ENCODE results near the gene ZBED2.
A peak's percentile ranks its signal among the peaks of the same experiment; 100 is the strongest.
"Not testable (repeated sequence)": the region's sequence is repeated elsewhere in the genome, so short reads cannot be mapped to it uniquely, and the experiment has no call there.

Gene ZBED2

DNA sequence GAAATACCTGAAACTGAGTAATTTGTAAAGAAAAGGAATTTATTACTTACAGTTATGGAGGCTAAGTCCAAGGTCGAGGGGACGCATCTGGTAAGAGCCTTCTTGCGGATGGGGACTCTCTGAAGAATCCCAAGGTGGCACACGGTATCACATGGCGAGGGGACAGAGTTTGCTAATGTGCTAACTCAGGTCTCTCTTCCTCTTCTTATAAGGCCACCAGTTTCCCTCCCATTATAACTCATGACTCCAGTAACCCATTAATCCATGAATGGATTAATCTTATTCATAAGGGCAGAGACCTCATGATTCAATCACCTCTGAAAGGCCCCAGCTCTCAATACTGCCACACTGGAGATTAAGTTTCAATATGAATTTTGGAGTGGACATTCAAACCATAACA is 15.7 kb downstream of the ZBED2 start:
- H3K4me3 Mint-ChIP-seq = no peak overlapping the region
- no peaks in the 10 kb centered on the region for H3K9me3 Mint-ChIP-seq
- peaks cover 25 to 39% of the 10 kb centered on the region in 2 donors for H3K4me1 Mint-ChIP-seq (ENCODE audit: low read depth in 2 of 2)
- H3K27ac Mint-ChIP-seq = peak overlapping the region; percentile 52 to 84
- DNase-seq (no peak), ATAC-seq (replicated peaks) (no peak)
- peaks cover 34% of the 10 kb centered on the region for H3K36me3 Mint-ChIP-seq (ENCODE audit: insufficient read depth)
- no peaks in the 10 kb centered on the region for H3K27me3 Mint-ChIP-seq

DNA sequence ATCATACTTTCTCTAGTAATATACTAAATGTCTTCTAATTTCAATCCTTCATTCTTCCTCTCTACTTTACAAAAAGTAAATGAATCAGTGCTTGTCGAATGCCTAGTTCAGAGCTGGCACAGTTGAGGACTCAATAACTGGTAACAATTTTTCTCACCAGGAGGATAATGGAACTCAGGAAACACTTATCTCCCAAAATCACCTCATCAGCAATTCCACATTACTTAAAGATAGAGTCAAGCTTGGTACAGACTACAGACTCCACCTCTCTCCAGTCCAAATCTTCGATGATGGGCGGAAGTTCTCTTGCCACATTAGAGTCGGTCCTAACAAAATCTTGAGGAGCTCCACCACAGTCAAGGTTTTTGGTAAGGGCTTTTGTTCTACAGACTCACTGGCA is 16.3 kb downstream of the ZBED2 start:
- ATAC-seq (replicated peaks) (no peak), DNase-seq (no peak)
- H3K36me3 Mint-ChIP-seq (ENCODE audit: insufficient read depth) = peaks cover 32% of the 10 kb centered on the region
- H3K4me1 Mint-ChIP-seq (ENCODE audit: low read depth in 2 of 2) = peaks cover 22 to 39% of the 10 kb centered on the region in 2 donors
- H3K27ac Mint-ChIP-seq = peak overlapping the region; percentile 52 to 66
- no peaks in the 10 kb centered on the region for H3K9me3 Mint-ChIP-seq
- no peak overlapping the region for H3K4me3 Mint-ChIP-seq
- H3K27me3 Mint-ChIP-seq = no peaks in the 10 kb centered on the region

DNA sequence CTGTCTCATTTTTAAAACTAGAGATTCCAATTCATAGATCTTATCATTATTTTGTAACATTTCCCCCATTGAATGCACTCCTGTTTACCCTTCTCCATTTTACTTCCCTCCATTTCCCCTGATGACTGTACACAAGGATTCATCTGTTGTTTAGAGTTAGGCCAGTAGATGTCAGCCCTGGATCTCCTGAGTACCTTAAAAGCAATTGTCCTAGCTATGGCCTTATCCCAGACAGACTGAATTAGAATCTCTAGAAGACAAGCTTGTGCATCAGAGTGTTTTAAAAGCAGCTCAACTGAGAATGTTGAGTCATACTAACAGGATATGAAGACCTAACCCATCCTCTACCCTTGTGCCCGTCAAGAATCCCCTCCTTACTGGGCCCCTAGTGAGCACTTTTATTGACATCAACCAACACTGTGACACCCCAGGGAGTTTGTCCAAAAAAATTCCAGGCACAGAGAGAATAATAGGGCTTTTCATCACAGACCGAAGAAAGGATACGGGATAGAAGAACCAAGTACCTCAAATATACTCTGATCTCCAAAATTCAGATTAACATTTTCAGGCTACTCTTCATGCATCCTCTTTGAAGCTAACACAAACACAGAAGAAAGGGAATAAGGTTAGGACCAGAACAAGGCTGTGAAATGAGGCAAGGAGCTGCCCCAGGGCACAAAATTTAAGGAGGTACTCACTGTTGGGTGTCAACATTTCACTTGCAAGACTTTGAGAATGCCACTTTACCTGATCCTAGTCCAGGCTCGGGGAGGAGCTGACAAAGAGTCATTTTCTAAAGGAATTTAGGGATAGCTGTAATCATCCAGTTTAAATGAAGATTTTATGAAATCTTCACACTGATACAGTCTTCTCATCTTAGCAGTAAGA is 17.1 kb downstream of the ZBED2 start:
- Mint-ChIP-seq H3K27me3 (no peaks in the 10 kb centered on the region), H3K36me3 (ENCODE audit: insufficient read depth) (peaks cover 24% of the 10 kb centered on the region), H3K9me3 (no peaks in the 10 kb centered on the region), H3K4me3 (no peak overlapping the region), H3K27ac (peak overlapping the region; percentile 19 to 66), H3K4me1 (ENCODE audit: low read depth in 2 of 2) (peaks cover 22 to 43% of the 10 kb centered on the region in 2 donors)
- ATAC-seq (replicated peaks) (peak; percentile 94), DNase-seq (peak in 1 of 3 experiments; percentile 13)

DNA sequence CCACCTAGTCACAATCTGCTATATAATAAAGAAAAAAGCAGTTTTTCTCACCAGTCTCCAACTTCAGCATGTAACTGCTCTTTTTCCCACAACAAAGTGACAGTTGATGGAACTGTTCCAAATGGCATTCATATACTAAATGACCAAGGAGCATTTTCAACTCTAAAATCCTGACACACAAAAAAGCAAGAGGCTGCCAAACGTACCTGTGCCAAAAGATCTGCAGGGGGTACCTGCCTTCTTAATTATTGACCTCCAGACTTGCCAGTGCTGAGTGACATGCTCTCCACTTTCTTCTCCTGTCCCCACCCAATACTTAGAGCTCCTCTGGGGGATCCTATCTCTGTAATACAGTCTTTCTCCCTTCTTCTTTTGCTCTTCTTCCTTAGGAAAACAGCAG is 18.0 kb downstream of the ZBED2 start:
- Mint-ChIP-seq H3K9me3 (no peaks in the 10 kb centered on the region), H3K4me3 (no peak overlapping the region), H3K27ac (peak overlapping the region; percentile 19 to 66), H3K27me3 (no peaks in the 10 kb centered on the region), H3K36me3 (ENCODE audit: insufficient read depth) (peaks cover 31% of the 10 kb centered on the region), H3K4me1 (ENCODE audit: low read depth in 2 of 2) (peaks cover 27 to 47% of the 10 kb centered on the region in 2 donors)
- ATAC-seq (replicated peaks) = no peak
- DNase-seq = no peak

DNA sequence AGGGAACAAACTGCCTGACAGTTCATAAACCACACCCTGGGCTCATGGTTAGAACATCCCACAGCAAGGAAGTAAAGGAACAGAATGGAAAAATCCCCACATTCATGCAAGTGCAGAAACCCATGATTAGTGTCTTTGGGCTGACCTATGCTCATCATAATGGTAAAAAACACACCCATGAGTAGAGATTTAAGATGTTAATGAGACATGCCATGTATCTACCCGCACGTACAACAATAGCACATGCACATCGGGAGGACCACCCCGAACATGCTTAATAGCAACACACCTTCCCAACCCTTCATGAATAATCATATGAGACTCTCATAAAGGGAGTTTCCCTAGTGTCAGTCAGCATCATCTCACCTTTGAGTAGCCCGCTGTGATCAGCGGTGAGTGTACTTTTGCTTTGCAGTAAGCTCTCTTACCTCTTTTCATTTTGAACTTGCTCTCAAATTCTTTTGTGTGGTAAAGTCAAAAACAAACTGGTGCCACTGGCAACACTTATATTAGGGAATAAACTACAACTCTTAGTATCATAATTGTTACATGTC is 23.2 kb downstream of the ZBED2 start:
- Mint-ChIP-seq H3K4me3 (peak overlapping the region in 1 of 2 donors; percentile 9), H3K27ac (peak overlapping the region; percentile 39 to 66), H3K9me3 (no peaks in the 10 kb centered on the region), H3K4me1 (ENCODE audit: low read depth in 2 of 2) (peaks cover 29 to 50% of the 10 kb centered on the region in 2 donors), H3K27me3 (no peaks in the 10 kb centered on the region), H3K36me3 (ENCODE audit: insufficient read depth) (peaks cover 30% of the 10 kb centered on the region)
- peak; percentile 96 for ATAC-seq (replicated peaks)
- DNase-seq = peak in 2 of 3 experiments; percentile 6 to 31

DNA sequence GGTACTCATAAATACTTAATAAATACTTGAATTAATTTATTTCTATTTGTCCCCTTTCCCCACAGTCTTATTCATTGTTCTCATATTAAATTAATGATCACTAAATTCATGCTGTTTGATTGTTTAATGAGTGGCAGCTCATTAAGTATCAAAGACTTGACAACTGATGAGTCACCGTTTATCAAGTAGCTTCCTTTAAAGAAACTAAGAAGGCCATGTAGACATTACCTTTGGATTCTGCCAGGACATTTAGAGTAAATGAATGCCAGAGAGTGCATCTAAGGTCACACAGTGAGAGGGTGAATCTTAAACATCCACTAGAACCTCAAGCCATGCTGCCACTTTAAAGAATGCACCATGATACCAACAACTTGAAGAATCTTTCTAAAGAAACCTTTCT is 23.9 kb downstream of the ZBED2 start:
- H3K36me3 Mint-ChIP-seq (ENCODE audit: insufficient read depth) = peaks cover 27% of the 10 kb centered on the region
- no peak for DNase-seq
- peaks cover 31 to 51% of the 10 kb centered on the region in 2 donors for H3K4me1 Mint-ChIP-seq (ENCODE audit: low read depth in 2 of 2)
- ATAC-seq (replicated peaks) = no peak
- no peaks in the 10 kb centered on the region for H3K9me3 Mint-ChIP-seq
- H3K27ac Mint-ChIP-seq = peak overlapping the region; percentile 62 to 66
- no peak overlapping the region for H3K4me3 Mint-ChIP-seq
- H3K27me3 Mint-ChIP-seq = no peaks in the 10 kb centered on the region

DNA sequence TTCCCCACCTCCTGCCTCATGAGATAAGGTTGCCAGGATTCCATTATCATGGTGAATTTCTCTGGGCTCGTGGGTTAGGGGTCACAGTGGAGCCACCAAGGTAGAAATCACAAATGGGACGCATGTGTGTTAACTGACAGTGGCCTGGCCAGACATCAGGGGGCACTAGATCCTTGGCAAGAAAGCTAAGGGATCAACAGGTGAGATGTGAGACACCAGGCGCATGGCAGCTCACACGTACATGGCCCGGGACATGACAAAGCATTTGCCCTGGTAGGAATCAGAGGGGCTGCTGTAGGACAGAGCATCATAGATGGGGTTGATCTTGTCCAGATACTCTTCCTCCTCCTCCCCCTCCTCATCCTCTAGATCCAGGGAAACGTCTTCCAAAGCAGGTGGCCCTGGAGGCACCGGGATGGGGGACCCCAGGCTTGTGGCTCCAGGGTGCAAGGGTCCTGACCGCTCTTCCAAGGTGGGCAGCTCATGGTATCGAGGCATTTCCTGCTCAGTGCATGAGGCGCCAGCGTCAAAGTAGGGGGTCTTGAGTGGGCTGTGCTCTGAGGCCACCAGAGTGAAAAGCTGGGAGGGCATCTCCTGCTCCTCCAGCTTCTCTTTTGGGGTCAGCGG is 24.6 kb downstream of the ZBED2 start:
- Mint-ChIP-seq H3K9me3 (no peaks in the 10 kb centered on the region), H3K4me3 (no peak overlapping the region), H3K36me3 (ENCODE audit: insufficient read depth) (peaks cover 29% of the 10 kb centered on the region), H3K4me1 (ENCODE audit: low read depth in 2 of 2) (peaks cover 33 to 56% of the 10 kb centered on the region in 2 donors), H3K27ac (peak overlapping the region; percentile 62 to 66), H3K27me3 (no peaks in the 10 kb centered on the region)
- ATAC-seq (replicated peaks) (no peak), DNase-seq (no peak)

DNA sequence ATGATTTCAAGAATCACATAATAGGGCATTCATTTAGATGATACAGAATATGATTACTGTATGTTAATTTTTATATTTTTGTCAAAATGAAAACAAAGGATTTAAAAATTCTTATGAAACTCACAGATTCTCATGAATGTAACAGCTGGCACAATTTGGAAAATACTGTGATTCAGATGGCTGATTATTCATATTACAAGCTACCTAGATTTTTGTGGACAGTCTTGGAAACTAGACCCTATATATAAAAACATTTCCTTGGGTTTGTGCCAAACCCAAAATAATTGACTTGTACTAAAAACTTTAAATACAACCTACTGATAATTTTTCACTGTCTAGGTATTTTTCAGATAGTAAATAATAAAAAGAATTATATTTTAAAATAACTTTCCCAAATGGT is 26.2 kb downstream of the ZBED2 start:
- no peak overlapping the region for H3K4me3 Mint-ChIP-seq
- no peaks in the 10 kb centered on the region for H3K9me3 Mint-ChIP-seq
- H3K27me3 Mint-ChIP-seq = no peaks in the 10 kb centered on the region
- no peak for DNase-seq
- peak overlapping the region in 1 of 2 donors; percentile 62 for H3K27ac Mint-ChIP-seq
- peaks cover 40 to 69% of the 10 kb centered on the region in 2 donors for H3K4me1 Mint-ChIP-seq (ENCODE audit: low read depth in 2 of 2)
- peaks cover 29% of the 10 kb centered on the region for H3K36me3 Mint-ChIP-seq (ENCODE audit: insufficient read depth)
- ATAC-seq (replicated peaks) = no peak

DNA sequence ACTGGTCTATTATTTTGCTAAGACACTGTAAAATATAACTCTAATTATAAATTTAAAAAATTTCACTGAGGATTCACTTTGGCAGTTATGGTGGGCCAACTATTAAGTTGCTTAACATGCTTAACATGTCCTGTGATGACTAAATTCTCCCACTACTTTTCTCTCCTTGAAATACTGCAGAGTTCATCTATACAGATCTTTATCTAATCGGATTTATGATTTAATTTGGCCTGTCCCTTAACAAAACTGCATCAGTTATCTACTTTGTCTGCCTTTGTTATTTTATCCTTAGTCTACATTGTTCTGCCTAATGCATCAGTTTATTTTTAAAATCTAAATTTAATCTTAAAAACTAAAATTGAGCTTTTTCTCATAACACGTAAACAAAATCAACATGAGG is 26.8 kb downstream of the ZBED2 start:
- ATAC-seq (replicated peaks) (no peak), DNase-seq (no peak)
- Mint-ChIP-seq H3K4me1 (ENCODE audit: low read depth in 2 of 2) (peaks cover 40 to 67% of the 10 kb centered on the region in 2 donors), H3K27me3 (no peaks in the 10 kb centered on the region), H3K4me3 (no peak overlapping the region), H3K27ac (peak overlapping the region in 1 of 2 donors; percentile 71), H3K36me3 (ENCODE audit: insufficient read depth) (peaks cover 29% of the 10 kb centered on the region), H3K9me3 (no peaks in the 10 kb centered on the region)

DNA sequence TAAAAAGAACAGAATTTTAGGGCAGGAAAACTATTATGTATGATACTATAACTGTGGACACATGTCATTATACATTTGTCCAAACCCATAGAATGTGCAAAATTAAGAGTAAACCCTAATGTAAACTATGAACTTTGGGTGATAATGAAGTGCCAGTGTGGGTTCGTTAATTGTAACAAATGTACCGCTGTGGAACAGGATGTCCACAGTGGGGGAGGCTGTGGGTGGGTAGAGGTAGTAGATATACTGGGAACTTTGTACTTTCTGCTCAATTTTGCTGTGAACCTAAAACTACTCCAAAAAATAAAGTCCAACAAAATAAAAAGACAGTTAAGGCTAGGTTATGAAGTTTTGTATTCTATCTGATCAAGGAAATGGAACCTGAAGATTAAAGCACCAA is 28.3 kb downstream of the ZBED2 start:
- Mint-ChIP-seq H3K4me1 (ENCODE audit: low read depth in 2 of 2) (peaks cover 44 to 69% of the 10 kb centered on the region in 2 donors), H3K9me3 (no peaks in the 10 kb centered on the region), H3K27ac (peak overlapping the region; percentile 71 to 76), H3K27me3 (no peaks in the 10 kb centered on the region), H3K36me3 (ENCODE audit: insufficient read depth) (peaks cover 21% of the 10 kb centered on the region), H3K4me3 (peak overlapping the region in 1 of 2 donors; percentile 30)
- DNase-seq (no peak), ATAC-seq (replicated peaks) (peak; percentile 76)

DNA sequence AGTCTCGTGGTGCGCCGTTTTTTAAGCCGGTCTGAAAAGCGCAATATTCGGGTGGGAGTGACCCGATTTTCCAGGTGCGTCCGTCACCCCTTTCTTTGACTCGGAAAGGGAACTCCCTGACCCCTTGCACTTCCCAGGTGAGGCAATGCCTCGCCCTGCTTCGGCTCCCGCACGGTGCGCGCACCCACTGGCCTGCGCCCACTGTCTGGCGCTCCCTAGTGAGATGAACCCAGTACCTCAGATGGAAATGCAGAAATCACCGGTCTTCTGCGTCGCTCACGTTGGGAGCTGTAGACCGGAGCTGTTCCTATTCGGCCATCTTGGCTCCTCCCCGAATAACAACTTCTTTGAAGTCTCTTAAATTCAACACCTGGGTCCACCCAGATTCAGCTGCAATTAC is 33.2 kb downstream of the ZBED2 start:
- H3K4me3 Mint-ChIP-seq = peak overlapping the region; percentile 21 to 66
- H3K27me3 Mint-ChIP-seq; DNase-seq; H3K9me3 Mint-ChIP-seq; ATAC-seq (replicated peaks); H3K36me3 Mint-ChIP-seq (ENCODE audit: insufficient read depth); H3K27ac Mint-ChIP-seq: not testable (repeated sequence)
- H3K4me1 Mint-ChIP-seq (ENCODE audit: low read depth in 2 of 2) = peaks cover 24 to 42% of the 10 kb centered on the region in 2 donors

DNA sequence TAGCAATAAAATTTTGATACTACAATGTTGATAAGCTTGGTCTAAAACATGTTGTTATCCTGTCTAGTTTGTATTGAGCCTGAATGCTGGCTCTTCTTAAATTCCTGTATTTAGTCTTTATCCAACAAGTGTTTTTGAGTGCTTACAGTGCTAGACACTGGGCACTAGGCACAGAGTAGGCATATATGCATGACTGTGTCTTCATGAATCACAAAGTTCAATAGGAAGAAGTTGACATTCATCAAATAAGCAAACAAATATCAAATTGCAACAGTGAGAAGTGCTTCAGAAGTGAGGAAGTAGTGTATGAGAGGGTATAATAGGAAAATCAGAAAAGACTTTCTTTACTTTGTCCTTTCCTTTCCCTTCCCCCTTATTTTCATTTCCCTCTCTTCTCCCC is 46.4 kb downstream of the ZBED2 start:
- Mint-ChIP-seq H3K4me3 (no peak overlapping the region), H3K27ac (no peak overlapping the region), H3K4me1 (ENCODE audit: low read depth in 2 of 2) (peaks cover 0 to 43% of the 10 kb centered on the region in 2 donors), H3K27me3 (no peaks in the 10 kb centered on the region), H3K9me3 (no peaks in the 10 kb centered on the region), H3K36me3 (ENCODE audit: insufficient read depth) (peaks cover 31% of the 10 kb centered on the region)
- no peak for DNase-seq
- no peak for ATAC-seq (replicated peaks)

DNA sequence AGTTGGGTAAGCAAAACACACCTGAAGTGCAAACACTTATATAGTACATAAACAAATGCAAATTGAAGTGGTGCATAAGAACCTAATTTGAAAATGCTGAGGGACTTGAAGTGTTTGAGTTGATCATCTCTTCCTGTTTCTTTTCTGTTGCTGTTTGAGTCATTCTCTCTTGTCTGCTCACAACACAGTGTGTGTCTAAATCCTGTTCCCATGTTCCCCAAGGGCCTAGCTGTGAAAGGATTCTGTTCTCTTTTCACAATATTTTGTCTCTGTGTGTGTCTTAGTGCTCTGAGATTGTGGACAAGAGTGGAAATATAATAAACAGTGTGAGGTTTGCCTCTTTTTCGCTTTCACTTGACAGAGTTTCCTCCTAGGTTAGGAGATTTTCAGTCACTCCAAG is 47.1 kb downstream of the ZBED2 start:
- no peak overlapping the region for H3K4me3 Mint-ChIP-seq
- H3K27ac Mint-ChIP-seq = no peak overlapping the region
- DNase-seq = no peak
- H3K9me3 Mint-ChIP-seq = no peaks in the 10 kb centered on the region
- peaks cover 32% of the 10 kb centered on the region for H3K36me3 Mint-ChIP-seq (ENCODE audit: insufficient read depth)
- no peaks in the 10 kb centered on the region for H3K27me3 Mint-ChIP-seq
- peak; percentile 29 for ATAC-seq (replicated peaks)
- H3K4me1 Mint-ChIP-seq (ENCODE audit: low read depth in 2 of 2) = peaks cover 3 to 43% of the 10 kb centered on the region in 2 donors
